NCI-H460 (cell line): ENCODE measurements around the gene RRP15. TPM values are rescaled to one million over a fixed set of nuclear protein-coding genes. Genes with fewer than 3 reads are reported as not detected.
A peak's percentile ranks its signal among the peaks of the same experiment; 100 is the strongest.
"Not testable (repeated sequence)": the region's sequence is repeated elsewhere in the genome, so short reads cannot be mapped to it uniquely, and the experiment has no call there.

Source experiments
- DNase-seq: peaks from one replicate; pipeline ENCODE4 v3.0.0-alpha.2; 2016; ENCODE audit warnings: low read depth; ENCODE audit errors: extremely low read depth
- total RNA-seq: library from RNA; depleted of rRNA; stranded (reverse); fragments of >200 nt; shearing (Covaris generic); gene quantifications from 2 replicates; pipeline ENCODE4 v1.2.3, GENCODE V29; 2014

Gene RRP15
- total RNA-seq, 1 experiment from 2014 or later, result 15.6 TPM

DNA sequence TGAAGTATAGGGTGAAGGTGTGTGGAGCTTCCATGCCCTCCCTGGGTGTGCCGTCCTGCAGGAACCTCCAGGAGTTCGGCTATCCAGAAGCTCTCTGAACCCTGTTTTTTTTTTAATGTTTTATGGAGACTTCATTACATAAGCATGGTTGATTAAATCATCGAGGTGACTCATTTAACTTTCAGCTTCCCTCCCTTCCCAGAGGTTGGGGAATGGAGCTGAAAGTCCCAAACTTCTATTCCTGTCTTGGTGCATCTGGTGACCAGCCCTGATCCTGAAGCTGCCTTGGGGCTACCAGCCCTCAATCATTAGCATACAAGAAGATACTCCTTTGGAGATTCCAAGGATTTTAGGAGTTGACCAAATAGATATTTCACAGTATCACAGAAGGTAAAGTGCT lies 9.5 kb downstream of the RRP15 start:
- no peak for DNase-seq

DNA sequence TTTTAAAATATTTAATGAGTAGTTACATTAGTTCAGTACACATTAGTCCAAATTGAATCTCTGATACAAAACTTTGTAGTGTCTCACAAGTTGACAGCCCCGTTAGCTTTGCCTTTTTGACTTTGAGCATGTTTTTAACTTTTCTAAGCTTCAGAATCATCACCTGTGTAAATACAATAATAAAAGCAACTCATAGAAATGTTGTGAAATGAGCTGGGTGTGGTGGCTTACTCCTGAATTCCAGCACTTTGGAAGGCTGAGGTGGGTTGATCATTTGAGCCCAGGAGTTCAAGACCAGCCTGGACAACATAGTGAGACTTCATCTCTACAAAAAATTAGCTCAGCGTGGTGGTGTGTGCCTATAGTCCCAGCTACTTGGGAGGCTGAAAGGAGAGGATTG lies 11.1 kb downstream of the RRP15 start:
- no peak for DNase-seq

DNA sequence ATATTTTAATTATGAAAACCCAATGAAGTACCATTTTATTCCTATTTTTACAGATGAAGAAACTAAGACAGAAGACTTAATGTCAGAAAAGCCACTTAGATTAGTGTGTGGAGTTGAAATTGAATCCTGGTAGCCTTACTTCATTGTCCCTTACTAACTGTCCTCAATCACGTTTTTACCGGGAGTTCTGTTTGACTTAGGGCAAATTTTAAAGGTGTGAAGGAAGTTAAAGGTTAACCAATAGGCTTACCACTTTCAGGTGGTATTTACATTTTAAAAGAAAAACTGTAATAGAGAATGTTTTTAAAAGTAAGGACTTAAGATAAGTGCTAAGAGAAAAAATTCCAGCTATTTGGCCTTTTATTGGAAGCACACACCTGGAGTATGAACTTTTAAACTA lies 12.4 kb downstream of the RRP15 start:
- no peak for DNase-seq

DNA sequence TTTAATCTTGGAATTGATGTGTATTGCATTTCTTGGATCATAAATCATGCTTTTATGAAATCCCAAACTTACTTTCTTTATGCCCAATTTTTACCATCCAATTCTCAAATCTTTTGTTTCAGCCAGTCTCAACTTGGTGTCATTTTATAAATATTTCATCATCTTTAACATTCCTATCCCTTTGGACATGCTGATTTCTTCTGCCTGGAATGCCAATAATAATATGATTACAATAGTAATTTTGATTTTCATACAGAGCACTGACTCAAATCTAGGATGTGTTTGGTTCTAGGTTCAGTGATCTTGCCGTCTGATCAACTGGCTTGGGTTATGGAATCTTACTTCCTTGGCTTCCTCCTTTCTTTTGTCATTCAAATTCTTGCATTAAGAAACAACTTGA lies 12.8 kb downstream of the RRP15 start:
- no peak for DNase-seq

DNA sequence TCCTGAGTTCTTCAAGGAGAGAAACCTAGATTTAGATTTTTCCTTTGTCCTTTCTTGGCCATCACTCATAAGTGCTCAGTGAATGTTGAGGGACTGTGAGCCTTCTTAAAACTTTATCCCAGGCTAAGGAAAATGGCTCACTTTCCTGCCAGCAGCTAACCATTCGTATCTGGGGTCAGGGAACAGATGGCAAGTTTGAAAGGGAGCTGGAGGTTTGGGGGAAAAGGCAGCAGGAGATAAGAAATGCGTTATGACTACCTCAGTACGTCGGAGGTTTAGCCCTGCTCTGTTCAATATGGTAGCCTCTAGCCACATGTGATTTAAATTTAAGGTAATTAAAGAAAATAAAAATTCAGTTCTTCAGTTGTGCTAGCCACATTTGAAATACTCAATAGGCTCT lies 13.3 kb downstream of the RRP15 start:
- DNase-seq, result no peak

DNA sequence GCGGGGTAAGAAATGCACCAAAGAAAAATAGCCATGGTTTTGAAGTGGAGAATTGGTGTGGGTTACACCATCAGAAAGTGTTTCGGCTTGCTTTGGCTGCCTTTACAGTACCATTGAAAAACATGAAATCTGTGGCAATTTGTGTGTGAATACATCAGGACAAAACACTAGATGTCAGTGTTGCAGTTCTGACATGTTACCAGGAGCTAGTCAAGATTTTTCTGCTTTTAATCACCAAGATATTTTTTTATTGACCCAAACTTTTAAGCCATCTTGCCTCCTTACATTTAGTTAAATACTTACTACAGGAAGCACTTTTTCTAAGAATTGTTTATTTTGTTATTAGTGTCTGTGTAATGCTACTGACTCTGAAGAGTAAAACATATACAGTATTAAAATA lies 14.3 kb downstream of the RRP15 start:
- DNase-seq, result peak; percentile 65

DNA sequence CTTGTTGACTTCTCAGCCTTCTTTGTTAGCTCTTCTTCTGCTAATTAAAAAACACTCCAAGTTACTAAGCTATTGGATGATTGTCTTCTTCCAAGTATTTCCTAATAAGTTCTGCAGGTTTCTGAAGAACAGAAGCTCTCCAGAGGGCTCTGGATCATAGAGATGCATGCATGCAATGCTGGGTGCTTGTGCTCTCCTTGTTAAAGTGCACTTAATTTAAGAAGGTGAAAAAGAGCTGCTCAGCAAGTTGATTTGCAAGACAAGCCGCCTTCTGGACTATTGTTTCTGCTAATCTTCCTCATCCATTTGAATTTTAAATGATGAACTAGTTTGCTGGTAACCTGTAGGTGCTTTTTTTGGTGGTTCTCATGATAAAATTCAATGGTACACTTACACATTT lies 16.1 kb downstream of the RRP15 start:
- DNase-seq, result no peak

DNA sequence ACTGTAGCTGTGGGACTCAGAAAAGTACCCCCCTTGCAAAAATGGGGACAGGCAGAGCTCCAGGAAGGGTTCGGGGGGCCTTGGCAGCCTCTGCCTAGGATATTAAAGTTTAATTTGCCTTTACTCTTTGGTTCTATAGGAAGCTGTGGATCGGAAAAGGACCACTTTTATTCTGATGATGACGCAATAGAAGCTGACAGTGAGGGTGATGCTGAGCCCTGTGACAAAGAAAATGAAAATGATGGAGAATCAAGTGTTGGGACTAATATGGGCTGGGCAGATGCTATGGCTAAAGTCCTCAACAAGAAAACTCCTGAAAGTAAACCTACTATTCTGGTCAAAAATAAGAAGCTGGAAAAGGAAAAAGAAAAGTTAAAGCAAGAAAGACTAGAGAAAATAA lies 17.1 kb downstream of the RRP15 start:
- DNase-seq, result no peak

DNA sequence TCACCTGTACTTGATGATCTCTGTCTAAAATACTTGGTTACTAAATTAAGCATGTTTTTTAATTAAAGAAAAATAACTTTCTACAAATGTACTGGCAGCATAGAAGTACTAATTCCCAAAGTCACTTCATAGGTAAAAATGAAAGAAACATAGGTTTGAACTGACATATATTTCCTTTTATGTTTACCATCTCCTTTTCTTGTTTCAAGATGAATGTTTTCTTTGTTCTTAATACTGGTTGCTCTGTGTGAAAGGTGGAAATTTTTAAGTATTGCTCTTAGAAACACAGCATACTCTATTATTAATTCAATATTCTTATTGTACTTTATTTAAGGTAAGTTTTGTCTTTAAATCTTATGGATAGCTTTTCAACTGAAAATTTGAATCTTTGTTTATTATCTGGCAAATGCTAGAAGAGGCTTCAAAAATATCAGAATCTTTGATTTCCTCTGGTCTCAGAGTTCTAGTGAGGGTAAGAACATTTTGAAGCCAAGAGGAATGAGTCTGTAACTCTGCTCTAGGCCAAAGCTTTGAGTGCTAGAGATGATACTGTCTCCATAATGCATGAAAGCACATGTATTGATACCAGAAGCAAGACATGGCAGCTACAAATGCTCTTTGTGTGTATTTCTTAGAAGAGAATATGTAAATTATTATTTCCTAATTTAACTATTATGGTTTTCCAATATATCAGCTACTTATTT lies 18.2 kb downstream of the RRP15 start:
- DNase-seq, result no peak

DNA sequence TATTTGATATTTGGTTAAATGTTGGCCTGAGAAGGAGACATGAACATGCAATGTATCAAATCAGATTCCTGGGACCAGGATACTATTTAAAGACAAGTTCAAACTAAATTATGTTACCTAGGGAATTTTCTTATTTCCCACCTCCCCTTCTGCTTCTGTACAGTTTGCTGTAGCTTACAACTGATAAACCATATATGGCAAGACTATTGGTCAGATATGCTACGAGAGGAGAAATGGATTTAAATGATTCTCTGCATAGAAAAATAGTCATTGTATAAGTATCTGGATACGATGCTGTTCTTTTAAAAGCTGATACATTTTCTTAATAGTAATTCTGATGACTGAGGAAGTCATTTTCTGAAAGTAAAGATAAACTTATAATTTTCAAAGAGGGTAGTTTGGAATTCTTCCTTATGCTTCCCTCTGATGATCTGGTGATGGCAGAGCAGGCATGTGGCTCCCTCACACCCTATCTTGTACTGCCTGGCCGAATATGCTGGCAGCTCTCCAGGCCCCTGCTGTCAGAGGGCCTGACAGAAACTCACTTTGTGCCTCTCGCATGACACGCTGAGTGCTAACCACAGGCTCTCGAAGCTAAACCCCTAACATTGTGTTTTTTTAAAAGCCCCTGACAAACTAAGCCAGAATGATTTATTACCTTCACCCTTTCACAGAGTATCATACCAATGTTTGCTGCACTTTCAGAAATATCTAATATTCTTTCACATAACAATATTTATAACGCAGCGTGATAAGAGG lies 19.4 kb downstream of the RRP15 start:
- DNase-seq, result no peak

DNA sequence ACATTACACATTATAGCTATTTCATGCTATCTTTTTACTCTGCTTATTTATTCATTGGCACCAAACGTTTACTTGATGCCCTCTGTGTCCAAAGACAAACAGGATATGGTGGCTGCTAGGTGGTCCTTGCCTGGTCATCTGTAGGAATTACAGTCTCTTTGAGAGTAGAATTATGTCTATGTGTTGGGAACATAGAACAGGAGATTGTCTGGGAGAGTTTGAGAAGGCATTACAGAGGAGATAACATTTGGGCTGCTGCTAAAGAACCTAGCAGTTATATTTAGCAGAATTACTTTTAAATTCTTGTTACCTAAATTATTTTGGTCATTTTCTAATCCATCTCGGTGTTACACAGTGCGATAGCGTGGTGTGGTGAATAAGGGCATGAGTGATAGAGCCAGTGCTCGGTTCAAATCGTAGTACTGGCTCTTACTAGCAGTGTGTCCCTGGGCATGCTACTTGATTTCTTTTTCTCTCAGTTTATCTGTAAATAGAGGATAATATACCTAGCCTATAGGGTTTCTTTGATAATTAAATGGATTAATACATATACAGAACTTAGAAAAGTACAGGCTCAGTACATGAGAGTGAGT lies 20.5 kb downstream of the RRP15 start:
- DNase-seq, result no peak

DNA sequence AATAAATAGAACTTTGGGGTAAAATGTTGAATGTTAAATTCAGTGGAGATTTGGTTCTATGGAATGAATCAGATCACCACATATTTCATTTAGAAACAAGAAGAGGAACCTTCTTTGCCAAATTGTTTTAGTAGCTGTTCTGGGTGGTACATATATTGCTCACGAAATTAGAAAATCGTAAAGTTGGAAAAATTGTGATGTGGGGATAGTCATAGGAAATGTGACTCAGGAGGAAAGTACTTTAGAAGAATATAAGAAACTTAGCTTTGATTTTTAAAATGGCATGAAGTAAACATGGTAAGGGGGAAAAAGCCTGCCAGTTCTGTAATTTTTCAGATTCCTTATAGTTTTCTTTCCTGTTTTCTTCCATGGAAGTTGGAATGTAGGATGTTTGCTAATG lies 27.4 kb downstream of the RRP15 start:
- no peak for DNase-seq

DNA sequence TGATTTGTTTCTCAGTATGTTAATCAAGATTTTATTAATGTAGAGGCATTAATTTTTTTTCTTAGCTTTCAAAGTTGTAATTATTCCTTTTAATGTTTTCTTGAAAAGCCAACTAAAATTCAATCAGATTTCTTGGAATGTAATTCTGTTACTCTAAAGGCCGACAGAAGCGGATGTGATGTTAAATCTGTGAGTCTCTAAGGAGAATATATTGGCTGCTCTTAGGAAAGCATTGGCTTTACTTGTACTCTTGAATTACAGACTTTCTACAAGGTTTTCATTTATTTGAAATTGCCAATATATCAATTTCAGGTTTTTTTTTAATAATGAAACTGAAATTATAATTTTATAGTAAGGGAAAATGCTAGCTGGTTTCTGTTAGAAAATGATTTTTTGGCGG lies 29.2 kb downstream of the RRP15 start:
- no peak for DNase-seq

DNA sequence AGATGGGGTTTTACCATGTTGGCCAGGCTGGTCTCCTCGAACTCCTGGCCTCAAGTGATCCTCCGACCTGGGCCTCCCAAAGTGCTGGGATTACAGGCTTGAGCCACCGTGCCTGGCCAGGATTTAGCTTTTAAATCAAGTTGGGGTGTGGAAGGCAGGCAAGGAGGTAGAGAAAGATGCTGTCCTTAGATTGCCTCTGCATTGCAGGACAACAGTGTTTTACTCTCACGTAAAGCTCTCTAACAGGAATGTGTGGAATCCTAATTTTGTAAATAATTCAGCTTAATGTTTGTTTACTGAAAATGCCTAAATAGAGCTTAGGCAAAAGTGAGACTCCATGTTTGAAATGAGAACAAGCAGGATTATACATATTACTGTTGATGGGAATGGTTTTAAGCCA lies 30.5 kb downstream of the RRP15 start:
- DNase-seq, result no peak

DNA sequence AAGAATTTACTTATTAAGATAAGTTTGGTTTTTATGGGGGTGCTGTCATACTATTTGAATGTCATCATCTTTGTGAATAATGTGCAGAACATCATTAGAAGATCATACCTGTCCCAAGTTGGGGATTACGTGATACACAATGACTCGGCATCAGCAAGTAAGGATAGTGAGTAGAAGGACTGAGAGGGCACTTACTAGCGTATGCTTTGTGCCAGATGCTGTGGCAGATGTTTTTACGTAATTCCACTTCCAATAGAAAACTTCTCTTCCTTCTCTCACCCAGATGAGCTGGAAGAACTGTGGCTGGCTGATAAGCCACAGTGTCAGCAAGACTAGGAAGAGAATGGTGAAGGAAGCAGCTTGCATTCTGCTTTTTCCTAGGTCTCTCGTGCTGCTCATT lies 32.0 kb downstream of the RRP15 start:
- DNase-seq, result no peak

DNA sequence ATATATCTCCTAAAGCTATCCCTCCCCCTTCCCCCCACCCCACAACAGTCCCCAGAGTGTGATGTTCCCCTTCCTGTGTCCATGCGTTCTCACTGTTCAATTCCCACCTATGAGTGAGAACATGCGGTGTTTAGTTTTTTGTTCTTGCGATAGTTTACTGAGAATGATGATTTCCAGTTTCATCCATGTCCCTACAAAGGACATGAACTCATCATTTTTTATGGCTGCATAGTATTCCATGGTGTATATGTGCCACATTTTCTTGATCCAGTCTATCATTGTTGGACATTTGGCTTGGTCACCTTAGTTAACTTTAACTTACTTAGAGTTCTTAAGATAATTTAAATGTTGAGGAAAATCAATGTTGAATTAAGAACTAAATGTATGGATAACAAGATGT lies 35.1 kb downstream of the RRP15 start:
- not testable (repeated sequence) for DNase-seq

DNA sequence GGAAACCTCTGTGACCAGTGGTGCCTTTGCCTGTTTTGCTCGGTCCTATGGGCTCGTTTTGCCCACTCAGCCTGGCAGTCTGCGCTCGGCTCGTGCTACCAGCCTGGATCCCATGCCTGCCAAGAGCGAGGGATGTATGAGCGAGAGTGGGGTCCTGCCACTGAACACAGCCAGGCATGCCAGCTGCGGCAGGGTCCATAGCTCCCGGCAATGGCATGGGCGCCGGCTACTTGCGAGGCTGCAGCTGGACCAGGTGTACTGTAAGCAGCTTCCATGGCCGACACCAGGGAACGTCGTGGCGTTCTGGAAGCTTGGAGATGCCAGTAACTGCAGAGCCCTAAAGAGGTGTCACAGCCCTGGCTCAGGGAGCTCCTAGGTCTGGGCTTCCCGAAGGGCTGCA lies 37.7 kb downstream of the RRP15 start:
- no peak for DNase-seq

DNA sequence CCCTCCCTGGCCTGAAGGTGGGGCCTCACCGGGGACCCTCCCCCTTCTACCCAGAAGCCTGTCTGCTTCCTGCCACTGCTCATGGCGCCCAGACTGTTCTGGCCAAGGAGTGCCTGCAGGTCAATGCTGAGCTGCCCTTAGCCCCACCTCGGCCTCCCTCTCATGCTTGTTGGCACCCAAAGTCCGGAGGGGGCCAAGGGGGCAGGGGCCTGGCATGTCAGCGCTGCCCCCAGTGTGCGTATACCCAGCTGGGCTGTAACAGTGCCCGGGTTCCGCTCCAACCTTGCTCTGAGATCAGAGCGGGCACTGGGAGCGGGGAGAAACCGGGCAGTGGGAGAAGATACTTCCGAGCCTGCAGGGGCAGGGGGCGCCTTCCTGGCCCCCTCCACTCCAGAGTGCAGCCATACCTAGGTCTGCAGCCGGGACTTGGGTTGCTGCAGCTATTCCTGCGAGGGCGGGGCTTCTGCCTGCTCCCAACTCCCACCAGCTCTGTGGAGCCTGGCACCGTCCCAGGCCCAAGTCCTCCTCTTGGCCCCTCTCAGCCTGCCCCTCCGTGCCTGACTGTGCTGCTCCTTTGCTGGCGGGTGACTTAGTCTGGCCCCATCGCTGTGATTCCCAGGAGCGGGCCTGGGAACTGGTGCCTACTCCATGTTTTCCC lies 38.6 kb downstream of the RRP15 start:
- DNase-seq, result no peak

DNA sequence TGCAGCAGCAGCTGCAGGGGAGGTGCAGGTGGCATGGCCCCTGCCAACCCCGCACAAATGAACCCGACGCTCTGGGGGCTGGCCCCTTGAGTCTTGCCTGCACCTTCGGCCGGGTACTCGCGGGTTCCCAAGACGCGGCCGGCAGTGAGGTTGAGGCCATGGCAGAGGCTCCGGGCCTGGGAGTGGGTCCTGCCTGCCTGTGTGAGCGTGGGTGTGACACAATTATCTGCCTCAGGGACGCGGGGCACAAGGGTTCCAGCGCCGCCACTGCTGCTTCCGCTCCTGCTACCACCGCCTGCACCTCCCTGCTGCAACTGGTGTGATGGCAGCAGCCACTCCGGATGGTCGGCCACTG lies 39.1 kb downstream of the RRP15 start:
- DNase-seq, result no peak

DNA sequence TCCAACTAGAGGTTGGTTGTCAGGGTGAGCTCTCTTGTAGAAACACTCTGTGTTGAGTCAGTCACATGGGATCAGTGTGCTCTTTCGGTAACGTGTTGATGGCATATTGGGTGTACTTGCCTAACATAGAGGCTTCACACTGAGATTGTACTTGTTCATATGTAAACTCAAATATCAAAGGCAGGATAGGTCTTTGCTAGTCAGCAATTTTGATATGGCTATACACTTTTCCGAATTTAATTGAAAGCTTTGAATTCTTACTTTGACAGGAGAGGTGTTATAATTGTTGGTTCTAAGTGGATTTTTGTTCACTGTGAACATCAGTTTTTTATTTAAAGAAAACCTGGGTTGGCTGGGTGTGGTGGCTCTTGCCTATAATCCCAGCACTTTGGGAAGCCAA lies 43.7 kb downstream of the RRP15 start:
- no peak for DNase-seq

DNA sequence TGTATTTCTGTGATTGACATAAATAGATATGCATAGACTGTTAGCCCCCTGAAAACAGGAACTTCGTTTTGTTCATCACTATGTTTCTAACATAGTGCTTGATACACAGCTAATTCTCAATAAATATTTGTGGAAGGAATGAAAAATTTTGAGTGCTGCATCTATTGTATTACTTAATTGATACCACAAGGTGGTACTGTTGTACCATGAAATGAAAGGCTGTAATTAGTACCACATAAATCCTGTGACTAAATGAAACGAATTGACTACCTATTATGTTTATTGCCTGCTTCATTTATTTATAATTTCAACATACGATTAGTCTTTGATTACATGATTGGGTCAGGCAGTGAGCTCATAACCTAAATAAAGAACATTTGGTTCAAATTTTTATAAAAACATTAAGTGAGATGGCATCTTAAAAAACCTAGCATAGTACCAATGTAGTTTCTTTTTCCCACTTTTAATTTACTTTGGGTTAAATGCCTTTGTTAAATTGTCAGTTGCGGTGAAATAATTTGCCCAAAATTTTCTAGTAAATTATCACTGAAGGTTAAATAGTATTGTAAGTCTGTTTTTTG lies 45.0 kb downstream of the RRP15 start:
- DNase-seq, result peak; percentile 52
